ENCODE results near the gene CCDC15.
"Not testable (repeated sequence)": the region's sequence is repeated elsewhere in the genome, so short reads cannot be mapped to it uniquely, and the experiment has no call there.

CCDC15 gene

DNA sequence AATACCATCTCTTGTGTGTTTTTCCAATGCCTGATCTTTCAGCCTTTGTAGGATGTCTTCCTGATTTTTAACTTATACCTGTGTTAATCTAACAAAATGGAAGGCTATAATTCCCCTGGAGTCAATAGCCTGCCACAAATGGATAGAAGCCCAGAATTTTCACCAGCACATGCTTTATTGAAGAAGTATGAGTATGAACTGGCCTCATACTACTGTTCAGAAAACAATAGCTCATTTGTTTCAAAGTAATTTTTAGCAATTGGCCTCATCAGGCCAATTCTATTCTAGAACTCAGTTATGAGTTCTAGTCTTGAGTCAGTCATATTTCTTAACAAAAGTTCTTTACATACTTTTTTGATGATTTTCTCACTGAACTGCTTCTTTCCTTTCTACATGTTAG is 68.5 kb downstream of the CCDC15 start:
- DNase-seq (ENCODE audit: insufficient read length, low spot score) (no peak), FAIRE-seq (no peak)
- TF ChIP-seq PAX5 (IDR thresholded peaks at IDR 0.05; ENCODE audit: insufficient read depth, low read length, severe bottlenecking) = no peak
- TF ChIP-seq POU2F2 (IDR thresholded peaks at IDR 0.05; ENCODE audit: low read depth, low read length) = no peak
- no peak for TF ChIP-seq SPI1 (IDR thresholded peaks at IDR 0.05; ENCODE audit: low read depth, low read length)
- TF ChIP-seq POLR2A (IDR thresholded peaks at IDR 0.05; ENCODE audit: low read depth, low read length) = no peak
- no peak for TF ChIP-seq POLR2AphosphoS5 (IDR thresholded peaks at IDR 0.05; ENCODE audit: low read depth, low read length)
- TF ChIP-seq TAF1 (IDR thresholded peaks at IDR 0.05; ENCODE audit: low read depth, low read length) = no peak

DNA sequence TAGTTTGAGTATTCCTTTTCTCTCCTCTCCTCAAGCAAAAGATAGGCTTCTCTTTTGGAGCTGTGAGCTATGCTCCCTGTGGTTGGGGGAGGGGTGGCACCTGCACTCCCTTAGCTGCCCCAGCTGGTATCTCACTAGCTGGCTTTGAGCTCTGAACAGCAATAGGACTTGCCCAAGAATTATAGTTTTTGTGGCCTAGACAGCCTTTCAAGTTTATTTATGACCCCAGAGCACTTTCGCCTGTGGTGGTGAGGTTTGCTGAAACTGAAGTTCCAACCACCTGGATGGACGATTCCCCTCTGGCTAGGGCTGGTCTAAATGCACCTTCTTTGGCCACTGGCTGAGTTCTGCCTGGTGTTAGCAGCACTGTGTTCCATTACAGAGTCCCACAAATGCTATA is 72.0 kb downstream of the CCDC15 start:
- no peak for FAIRE-seq
- DNase-seq (ENCODE audit: insufficient read length, low spot score) = no peak
- TF ChIP-seq TAF1 (IDR thresholded peaks at IDR 0.05; ENCODE audit: low read depth, low read length) (no peak), SPI1 (IDR thresholded peaks at IDR 0.05; ENCODE audit: low read depth, low read length) (no peak), POU2F2 (IDR thresholded peaks at IDR 0.05; ENCODE audit: low read depth, low read length) (no peak), POLR2A (IDR thresholded peaks at IDR 0.05; ENCODE audit: low read depth, low read length) (no peak), POLR2AphosphoS5 (IDR thresholded peaks at IDR 0.05; ENCODE audit: low read depth, low read length) (no peak), PAX5 (IDR thresholded peaks at IDR 0.05; ENCODE audit: insufficient read depth, low read length, severe bottlenecking) (no peak)

DNA sequence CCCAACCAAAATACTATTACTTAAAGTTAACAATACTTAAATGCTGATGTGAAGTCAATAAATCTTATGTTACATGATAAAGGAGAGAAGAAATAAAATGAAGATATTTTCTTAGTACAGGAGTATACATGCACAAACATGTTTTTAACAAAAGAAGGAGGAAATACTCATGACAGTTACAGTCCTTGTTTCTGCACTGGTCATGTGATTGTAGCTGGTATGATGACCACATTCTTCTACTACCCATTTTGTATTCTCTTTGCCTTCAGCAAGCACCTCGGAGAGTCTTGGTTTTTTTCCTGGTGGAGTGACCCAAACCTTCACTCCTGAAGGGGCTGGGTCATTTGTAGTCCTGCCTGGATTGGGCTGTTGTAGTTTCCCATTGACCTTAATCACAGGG is 75.4 kb downstream of the CCDC15 start:
- not testable (repeated sequence) for DNase-seq (ENCODE audit: insufficient read length, low spot score); FAIRE-seq

DNA sequence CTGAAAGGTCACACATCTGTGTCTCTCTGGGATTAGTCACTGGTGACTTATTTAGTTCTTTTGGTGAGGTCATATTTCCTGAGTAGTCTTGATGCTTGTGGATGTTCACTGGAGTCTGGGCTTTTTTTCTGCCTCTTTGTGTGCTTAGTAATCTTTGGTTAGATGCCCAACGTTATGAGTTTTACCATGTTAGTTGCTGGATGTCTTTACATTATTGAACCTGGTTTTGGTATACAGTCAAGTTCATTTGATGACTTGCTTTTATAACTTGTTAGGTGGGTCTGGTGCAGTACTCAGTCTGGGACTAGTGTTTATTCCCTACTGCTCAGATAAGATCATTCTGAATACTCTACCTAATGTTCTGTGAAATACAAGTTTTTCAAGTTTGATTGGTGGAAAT is 82.9 kb downstream of the CCDC15 start:
- DNase-seq (ENCODE audit: insufficient read length, low spot score) = no peak

DNA sequence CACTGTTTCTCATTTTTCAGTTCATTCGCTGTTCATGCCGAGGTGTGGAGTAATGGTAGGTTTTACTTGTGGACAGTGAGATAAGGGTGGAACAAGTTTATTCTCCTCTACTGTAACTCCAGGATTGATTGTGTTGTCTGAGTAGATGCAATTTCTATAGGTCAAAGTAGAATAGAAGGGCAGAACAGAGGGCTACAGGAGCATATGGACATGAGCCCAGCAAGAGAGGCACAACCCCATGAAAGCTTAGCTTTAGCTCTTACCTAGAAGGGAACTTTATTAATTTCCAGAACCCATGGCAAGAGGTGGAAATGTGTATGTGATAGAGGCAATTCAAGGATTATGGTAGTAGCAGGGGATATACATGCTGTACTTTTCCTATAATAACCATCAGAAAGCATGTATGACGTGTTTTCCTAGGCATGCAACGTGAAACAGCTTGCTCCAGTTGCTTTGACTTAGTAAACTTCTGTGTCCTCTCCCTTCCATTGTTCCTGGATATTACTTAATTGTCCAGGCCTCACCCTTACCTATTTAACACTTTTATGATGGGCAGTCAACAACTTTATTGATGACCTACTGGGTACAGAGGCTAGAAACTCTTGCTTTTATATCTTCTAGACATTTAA is 95.3 kb downstream of the CCDC15 start:
- DNase-seq (ENCODE audit: insufficient read length, low spot score) (no peak), FAIRE-seq (no peak)
- no peak for TF ChIP-seq PAX5 (IDR thresholded peaks at IDR 0.05; ENCODE audit: insufficient read depth, low read length, severe bottlenecking)
- TF ChIP-seq TAF1 (IDR thresholded peaks at IDR 0.05; ENCODE audit: low read depth, low read length) = no peak
- TF ChIP-seq POLR2A (IDR thresholded peaks at IDR 0.05; ENCODE audit: low read depth, low read length) = no peak
- no peak for TF ChIP-seq POLR2AphosphoS5 (IDR thresholded peaks at IDR 0.05; ENCODE audit: low read depth, low read length)
- TF ChIP-seq POU2F2 (IDR thresholded peaks at IDR 0.05; ENCODE audit: low read depth, low read length) = no peak
- TF ChIP-seq SPI1 (IDR thresholded peaks at IDR 0.05; ENCODE audit: low read depth, low read length) = no peak

More for the DNA sequence above, 82.9 kb downstream of the CCDC15 start:
- TF ChIP-seq PAX5 (IDR thresholded peaks at IDR 0.05; ENCODE audit: insufficient read depth, low read length, severe bottlenecking) (no peak), POLR2A (IDR thresholded peaks at IDR 0.05; ENCODE audit: low read depth, low read length) (no peak), POLR2AphosphoS5 (IDR thresholded peaks at IDR 0.05; ENCODE audit: low read depth, low read length) (no peak), POU2F2 (IDR thresholded peaks at IDR 0.05; ENCODE audit: low read depth, low read length) (no peak), TAF1 (IDR thresholded peaks at IDR 0.05; ENCODE audit: low read depth, low read length) (no peak), SPI1 (IDR thresholded peaks at IDR 0.05; ENCODE audit: low read depth, low read length) (no peak)
- no peak for FAIRE-seq

DNA sequence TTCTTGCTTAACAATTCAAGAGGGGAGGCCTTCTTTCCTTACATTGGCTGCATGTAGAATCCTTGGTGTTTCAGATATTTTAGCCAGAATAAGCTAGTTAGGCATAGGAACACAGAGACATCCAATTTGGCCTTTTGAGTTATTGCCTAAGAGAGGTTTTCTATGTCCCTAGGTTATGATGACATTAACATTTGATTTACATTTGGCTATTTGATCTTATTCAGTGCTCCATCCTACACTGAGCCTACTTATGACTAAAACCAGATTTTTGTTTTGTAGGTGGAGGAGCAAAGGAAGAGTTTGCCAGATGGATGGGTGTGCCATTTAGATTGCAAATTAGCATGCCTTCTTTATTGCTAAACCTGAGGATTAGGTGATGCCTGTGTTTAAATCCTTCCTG is 98.0 kb downstream of the CCDC15 start:
- no peak for TF ChIP-seq TAF1 (IDR thresholded peaks at IDR 0.05; ENCODE audit: low read depth, low read length)
- FAIRE-seq (no peak), DNase-seq (ENCODE audit: insufficient read length, low spot score) (no peak)

DNA sequence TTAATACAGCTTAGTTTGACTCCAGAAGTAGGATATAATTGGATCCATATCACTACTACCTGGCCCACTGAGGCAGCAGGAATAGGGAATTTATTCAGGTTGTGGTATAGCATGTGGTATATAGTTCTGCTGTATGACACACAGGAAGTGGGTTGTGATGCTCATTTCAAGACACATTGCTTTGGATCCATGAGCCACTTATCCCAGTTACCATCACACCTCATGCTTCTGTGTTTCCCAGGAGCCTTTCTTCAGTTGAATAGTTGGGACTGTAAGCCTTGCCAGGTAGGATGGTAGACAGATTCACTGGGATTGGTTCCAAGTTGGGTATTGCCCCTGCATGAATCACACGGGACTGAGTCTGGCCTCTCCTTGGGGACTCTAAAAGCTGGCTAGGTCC is 99.2 kb downstream of the CCDC15 start:
- DNase-seq (ENCODE audit: insufficient read length, low spot score) (no peak), FAIRE-seq (no peak)
- TF ChIP-seq PAX5 (IDR thresholded peaks at IDR 0.05; ENCODE audit: insufficient read depth, low read length, severe bottlenecking) = no peak
- TF ChIP-seq POLR2AphosphoS5 (IDR thresholded peaks at IDR 0.05; ENCODE audit: low read depth, low read length) = no peak
- no peak for TF ChIP-seq SPI1 (IDR thresholded peaks at IDR 0.05; ENCODE audit: low read depth, low read length)
- no peak for TF ChIP-seq TAF1 (IDR thresholded peaks at IDR 0.05; ENCODE audit: low read depth, low read length)
- no peak for TF ChIP-seq POLR2A (IDR thresholded peaks at IDR 0.05; ENCODE audit: low read depth, low read length)
- no peak for TF ChIP-seq POU2F2 (IDR thresholded peaks at IDR 0.05; ENCODE audit: low read depth, low read length)

DNA sequence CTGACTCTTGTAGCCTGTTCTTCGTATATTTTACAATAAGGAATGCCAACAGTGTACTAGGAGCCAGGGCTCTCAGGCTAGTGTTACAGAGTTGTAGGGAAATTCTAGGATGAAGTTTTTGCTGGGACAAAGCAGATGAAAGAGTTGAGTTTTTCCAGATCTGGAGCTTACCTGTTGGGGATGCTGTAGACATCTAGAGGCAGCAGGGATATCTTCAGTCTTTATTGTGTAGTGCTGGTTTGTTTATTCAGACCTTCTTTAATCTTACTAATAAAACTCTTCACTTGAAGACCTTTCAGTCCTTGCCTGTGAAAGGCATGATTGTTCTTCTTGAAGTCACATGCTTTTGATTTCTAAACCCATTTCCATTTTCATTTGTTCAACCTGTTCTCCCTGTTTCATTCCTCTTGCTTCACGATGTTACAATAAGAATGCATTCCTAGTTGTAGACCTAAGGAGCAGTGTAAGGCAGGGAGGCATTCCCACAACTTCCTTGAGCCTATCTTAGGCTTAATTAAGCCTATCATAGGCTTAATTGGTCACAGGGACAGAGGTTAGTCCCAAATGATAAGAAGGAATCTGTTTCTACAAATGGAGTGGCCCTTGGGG is 101.2 kb downstream of the CCDC15 start:
- DNase-seq (ENCODE audit: insufficient read length, low spot score) (no peak), FAIRE-seq (peak; percentile 5)
- TF ChIP-seq POLR2AphosphoS5 (IDR thresholded peaks at IDR 0.05; ENCODE audit: low read depth, low read length) (no peak), POU2F2 (IDR thresholded peaks at IDR 0.05; ENCODE audit: low read depth, low read length) (no peak), SPI1 (IDR thresholded peaks at IDR 0.05; ENCODE audit: low read depth, low read length) (no peak), TAF1 (IDR thresholded peaks at IDR 0.05; ENCODE audit: low read depth, low read length) (no peak), POLR2A (IDR thresholded peaks at IDR 0.05; ENCODE audit: low read depth, low read length) (no peak), PAX5 (IDR thresholded peaks at IDR 0.05; ENCODE audit: insufficient read depth, low read length, severe bottlenecking) (no peak)

DNA sequence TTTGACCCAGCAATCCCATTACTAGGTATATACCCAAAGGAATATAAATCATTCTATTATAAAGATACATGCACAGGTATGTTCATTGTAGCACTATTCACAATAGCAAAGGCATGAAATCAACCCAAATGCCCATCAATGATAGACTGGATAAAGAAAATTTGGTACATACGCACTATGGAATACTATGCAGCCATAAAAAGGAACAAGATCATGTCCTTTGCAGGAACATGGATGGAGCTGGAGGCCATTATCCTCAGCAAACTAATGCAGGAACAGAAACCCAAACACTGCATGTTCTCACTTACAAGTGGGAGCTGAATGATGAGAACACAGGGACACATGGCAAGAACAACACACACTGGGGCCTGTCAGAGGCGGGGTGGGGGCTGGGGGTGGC is 102.1 kb downstream of the CCDC15 start:
- not testable (repeated sequence) for DNase-seq (ENCODE audit: insufficient read length, low spot score); FAIRE-seq

DNA sequence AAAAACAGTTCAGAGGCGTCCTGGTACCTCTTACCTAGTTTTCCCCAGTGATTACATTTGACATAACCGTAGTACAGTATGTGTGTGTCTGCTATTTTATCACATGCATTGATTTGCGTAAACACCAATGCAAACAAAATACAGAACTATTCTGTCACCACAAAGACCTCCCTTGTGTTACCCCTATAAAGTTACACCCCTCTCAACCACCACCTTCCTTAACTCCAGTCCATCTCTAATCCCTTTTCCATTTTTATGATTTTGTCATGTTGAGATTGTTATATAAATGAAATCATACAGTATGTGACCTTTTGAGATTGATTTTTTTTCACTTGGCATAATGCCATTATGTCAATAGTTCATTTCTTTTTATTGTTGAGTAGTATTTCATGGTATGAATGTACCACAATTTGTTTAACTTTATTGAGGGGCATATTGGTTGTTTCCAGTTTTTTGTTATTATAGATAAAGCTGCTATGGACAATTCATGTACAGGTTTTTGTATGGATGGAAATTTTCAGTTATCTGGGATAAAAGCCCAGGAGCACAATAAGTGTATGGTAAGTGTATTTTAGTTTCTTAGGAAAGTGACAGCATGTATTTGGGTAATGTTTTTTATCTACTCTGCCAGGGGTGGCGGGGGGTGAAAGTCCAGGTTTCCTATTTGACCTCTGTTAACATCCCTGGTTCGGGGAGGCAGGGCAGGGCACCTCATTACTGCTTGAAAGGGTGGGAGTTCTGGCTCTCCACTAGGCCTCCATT is 103.1 kb downstream of the CCDC15 start:
- TF ChIP-seq TAF1 (IDR thresholded peaks at IDR 0.05; ENCODE audit: low read depth, low read length) = no peak
- TF ChIP-seq SPI1 (IDR thresholded peaks at IDR 0.05; ENCODE audit: low read depth, low read length) = no peak
- no peak for FAIRE-seq
- DNase-seq (ENCODE audit: insufficient read length, low spot score) = no peak

Measured in GM12891 (cell line).